BE2C (cell line): ENCODE measurements around the gene UBE2V1.

Experiments
- DNase-seq: peaks from one replicate; pipeline ENCODE4 v3.0.0-alpha.2; 2020
- H3K27me3 ChIP-seq: fragments of 250-450 bp; sonication (Bioruptor Pico); 2 replicates; pipeline ENCODE4 v1.5.1; 2020; ENCODE audit warnings: mild to moderate bottlenecking
- H3K36me3 ChIP-seq: fragments of 250-450 bp; sonication (Bioruptor Pico); 2 replicates; pipeline ENCODE4 v1.5.1; 2020; ENCODE audit warnings: mild to moderate bottlenecking
- H3K4me1 ChIP-seq: fragments of 250-450 bp; sonication (Bioruptor Pico); 2 replicates; pipeline ENCODE4 v1.5.1; 2020
- H3K4me3 ChIP-seq: 2 replicates; pipeline ENCODE4 v1.5.1; 2011; ENCODE audit warnings: low read depth, low read length
- H3K9me3 ChIP-seq: fragments of 250-450 bp; sonication (Bioruptor Pico); 2 replicates; pipeline ENCODE4 v1.5.1; 2020
- CTCF ChIP-seq: IDR thresholded peaks from 2 replicates; pipeline ENCODE4 v1.5.1; 2012; ENCODE audit warnings: mild to moderate bottlenecking, low read depth, low read length

UBE2V1 gene

DNA sequence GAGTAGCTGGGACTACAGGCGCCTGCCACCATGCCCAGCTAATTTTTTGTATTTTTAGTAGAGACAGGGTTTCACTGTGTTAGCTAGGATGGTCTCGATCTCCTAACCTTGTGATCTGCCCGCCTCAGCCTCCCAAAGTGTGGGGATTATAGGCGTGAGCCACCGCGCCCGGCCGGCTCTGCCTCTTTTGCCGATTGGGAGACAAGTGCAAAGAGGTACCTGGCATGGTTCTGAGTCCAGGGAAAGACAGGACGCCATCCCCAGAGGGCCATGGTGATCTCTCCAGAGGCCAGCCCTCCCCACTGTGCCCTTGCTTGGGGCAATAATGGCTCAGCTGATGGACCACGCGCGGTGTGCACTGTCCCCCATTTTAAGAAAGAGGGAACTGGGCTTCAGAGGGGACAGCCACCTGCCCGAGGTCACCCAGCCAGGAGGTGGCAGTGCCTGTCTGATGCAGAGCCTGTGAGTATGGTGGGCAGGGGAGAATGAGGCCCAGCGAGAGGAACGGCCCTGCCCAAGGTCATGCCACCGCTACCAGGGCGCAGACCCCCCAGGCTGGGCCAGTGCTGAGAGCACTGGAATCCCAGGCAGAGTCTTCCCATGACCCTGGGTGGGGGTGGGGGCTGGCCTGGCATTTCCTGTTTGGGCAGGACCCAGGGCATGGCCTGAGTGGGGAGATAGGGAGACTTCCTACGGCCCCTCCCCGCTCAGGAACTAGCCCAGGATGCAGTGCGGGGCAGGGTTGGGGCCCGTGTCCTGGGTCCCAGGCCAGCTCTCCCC is 69.2 kb downstream of the UBE2V1 start:
- Histone ChIP-seq H3K4me1 (peaks cover 19% of the 10 kb centered on the region), H3K27me3 (no peaks in the 10 kb centered on the region), H3K4me3 (no peak overlapping the region), H3K36me3 (no peaks in the 10 kb centered on the region), H3K9me3 (no peaks in the 10 kb centered on the region)
- no peak for DNase-seq
- no peak for TF ChIP-seq CTCF

DNA sequence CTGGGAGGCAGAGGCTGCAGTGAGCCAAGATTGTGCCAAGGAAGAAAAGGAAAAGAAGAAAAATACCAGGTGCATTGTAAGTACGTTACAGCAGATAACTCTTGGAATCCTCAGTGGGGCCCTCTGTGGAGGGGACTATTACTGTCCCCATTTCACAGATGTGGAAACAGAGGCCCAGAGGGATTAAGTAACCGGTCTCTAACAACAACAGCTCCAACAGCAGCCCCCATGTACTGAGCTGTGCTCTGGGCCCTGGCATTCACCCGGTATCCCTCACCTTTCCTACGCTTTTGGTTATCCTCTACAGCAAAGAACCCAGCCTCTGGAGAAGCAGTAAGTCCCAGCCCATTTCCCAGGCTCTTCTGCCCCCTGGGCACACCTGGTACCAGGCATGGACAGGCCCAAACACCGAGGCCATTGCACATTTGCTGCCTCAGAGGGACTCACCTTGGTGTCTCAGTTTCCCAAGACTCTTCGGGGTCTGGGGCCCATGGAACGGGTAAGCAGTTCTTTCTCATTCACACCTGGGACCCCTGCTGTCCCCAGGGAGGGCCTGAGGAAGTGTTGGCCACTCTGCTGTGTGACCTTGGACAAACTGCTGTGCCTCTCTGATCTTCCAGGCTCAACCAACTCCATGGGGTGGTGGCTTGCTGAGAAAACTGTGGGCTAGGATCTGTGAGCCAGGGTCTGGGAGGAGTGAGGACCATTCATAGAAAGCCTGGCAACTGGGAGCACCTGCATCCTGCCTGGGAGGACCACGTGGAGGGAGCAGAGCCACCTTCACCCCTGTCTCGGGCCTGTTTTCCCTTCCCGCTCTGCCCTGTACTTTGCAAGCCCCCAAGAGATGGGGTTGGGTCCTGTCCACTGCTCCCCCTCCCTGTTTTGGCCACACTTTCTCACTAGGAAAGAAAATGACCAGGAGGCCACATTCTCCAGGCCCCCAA is 70.3 kb downstream of the UBE2V1 start:
- Histone ChIP-seq H3K4me3 (no peak overlapping the region), H3K9me3 (no peaks in the 10 kb centered on the region), H3K36me3 (no peaks in the 10 kb centered on the region), H3K4me1 (peaks cover 19% of the 10 kb centered on the region), H3K27me3 (no peaks in the 10 kb centered on the region)
- no peak for DNase-seq
- TF ChIP-seq CTCF: no peak

GRCh38 chr20:50041246-50041873 is 71.6 kb downstream of the UBE2V1 start:
- H3K36me3 ChIP-seq: no peaks in the 10 kb centered on the region
- TF ChIP-seq CTCF: no peak
- H3K27me3 ChIP-seq: no peaks in the 10 kb centered on the region
- no peak for DNase-seq
- H3K9me3 ChIP-seq: no peaks in the 10 kb centered on the region
- H3K4me3 ChIP-seq: no peak overlapping the region
- H3K4me1 ChIP-seq: peaks cover 15% of the 10 kb centered on the region

- TF ChIP-seq CTCF: no peak
- H3K9me3 ChIP-seq: no peaks in the 10 kb centered on the region
- H3K4me1 ChIP-seq: peaks cover 15% of the 10 kb centered on the region
These were observed 72.3 kb downstream of the UBE2V1 start for GRCh38 chr20:50040432-50041245.

GRCh38 chr20:50039706-50040431 is 73.1 kb downstream of the UBE2V1 start:
- no peaks in the 10 kb centered on the region for H3K36me3 ChIP-seq
- no peak overlapping the region for H3K4me3 ChIP-seq
- peak; percentile 61 for DNase-seq

More at GRCh38 chr20:50040432-50041245, 72.3 kb downstream of the UBE2V1 start:
- Histone ChIP-seq H3K4me3 (no peak overlapping the region), H3K36me3 (no peaks in the 10 kb centered on the region), H3K27me3 (no peaks in the 10 kb centered on the region)
- no peak for DNase-seq

More at GRCh38 chr20:50039706-50040431, 73.1 kb downstream of the UBE2V1 start:
- Histone ChIP-seq H3K4me1 (peaks cover 15% of the 10 kb centered on the region), H3K9me3 (no peaks in the 10 kb centered on the region), H3K27me3 (no peaks in the 10 kb centered on the region)
- TF ChIP-seq CTCF: no peak
